GM19240 (cell line): ENCODE measurements around the gene INCENP.
"Not testable (repeated sequence)": the region's sequence is repeated elsewhere in the genome, so short reads cannot be mapped to it uniquely, and the experiment has no call there.

Experiments used
- DNase-seq: peaks from one replicate; pipeline ENCODE4 v3.0.0; 2011; ENCODE audit warnings: low spot score; ENCODE audit not compliant: insufficient read length

The INCENP gene

DNA sequence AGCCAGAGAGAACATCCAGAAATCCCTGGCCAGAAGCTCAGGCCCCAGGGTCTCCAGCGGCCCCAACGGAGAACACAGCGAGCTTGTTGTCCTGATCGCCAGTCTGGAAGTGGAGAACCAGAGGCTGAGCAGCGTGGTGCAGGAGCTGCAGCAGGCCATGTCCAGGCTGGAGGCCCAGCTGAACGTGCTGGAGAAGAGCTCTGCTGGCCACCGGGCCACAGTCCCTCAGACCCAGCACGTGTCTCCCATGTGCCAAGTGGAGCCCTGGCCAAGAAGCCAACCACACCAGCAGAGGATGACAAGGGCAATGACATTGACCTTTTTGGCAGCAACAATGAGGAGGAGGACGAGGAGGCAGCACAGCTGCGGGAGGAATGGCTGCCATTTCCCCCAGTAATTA lies 45.6 kb downstream of the INCENP start:
- no peak for DNase-seq

DNA sequence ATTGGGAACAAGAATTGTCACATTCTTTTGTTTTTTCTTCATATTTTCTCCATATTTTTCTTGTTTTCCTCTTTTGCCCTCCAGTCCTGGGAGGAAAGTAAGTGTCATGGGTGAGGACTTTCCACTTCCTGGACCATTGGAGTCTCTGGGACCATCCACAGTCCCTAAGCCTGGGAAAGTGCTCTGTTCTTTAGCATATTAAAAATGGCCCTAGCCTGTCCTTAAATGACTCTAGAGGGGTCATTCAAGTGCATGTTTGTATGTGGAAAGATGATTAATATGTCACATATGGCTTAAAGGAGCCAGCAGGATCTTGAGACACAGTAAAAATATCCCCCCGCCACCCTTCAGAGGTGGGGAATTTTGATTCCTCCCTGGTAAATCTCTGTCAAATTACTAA lies 46.1 kb downstream of the INCENP start:
- no peak for DNase-seq

DNA sequence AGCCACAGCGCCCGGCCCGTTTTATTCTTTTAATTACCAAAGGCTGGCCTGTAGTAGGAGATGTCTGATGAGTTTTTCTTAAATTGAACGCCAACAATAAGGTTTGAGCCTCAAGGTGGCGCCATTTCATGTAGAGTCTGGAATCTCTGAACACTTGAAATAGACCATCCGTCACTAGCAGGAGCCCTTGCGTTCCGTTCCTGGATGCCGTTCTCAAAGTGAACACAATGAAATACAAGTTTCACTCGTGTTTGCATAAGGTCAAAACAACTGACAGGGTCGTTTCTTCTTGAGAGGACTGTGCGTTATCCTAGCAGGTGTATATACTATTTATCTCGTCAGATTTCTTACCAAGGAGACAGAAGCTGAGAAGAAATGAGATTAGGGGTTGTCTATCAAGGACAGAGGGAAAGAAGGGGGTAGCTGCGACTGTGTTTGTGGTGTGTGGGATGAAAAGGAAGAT lies 47.5 kb downstream of the INCENP start:
- DNase-seq: no peak

DNA sequence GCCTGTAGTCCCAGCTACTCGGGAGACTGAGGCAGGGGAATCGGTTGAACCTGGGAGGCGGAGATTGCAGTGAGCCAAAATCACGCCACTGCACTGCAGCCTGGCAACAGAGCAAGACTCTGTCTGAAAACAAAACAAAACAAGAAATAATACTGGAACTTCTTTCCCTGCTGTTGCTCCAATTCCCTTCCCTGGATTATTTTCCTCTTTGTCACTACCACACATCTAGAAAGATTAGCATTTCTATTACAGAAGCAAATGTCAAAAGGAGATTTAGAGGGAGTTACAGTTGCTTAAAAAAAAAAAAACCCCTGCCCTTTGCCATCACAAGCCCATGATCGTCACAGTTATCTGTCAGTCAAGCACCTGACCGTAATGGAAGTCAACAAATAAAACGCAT lies 48.5 kb downstream of the INCENP start:
- no peak for DNase-seq

DNA sequence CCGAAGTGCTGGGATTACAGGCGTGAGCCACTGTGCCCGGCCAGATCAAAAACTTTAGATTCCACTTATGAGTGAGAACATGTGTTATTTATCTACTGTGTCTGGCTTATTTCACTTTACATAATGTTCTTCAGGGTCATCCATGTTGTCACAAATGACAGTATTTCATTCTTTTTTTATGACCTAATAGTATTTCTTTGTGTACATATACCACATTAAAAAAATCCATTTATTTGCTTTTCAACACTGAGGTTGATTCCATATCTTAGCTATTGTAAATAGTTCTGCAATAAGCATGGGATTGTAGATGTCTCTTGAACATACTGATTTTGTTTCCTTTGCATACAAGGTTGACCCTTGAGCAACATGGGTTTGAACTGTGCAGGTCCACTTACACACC lies 53.0 kb downstream of the INCENP start:
- DNase-seq: no peak

DNA sequence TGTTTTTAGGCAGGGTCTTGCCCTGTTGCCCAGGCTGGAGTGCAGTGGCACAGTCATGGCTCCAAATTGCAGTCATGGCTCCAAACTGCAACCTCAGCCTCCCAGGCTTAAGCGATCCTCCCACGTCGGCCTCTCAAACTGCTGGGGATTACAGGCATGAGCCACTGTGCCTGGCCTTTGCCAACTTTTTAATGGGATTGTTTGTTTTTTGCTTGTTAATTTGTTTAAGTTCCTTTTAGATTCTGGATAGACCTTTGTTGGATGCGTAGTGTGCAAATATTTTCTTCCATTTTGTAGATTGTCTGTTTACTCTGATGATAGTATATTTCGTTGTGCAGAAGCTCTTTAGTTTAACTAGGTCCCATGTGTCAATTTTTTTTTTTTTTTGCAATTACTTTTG lies 56.2 kb downstream of the INCENP start:
- DNase-seq: no peak

DNA sequence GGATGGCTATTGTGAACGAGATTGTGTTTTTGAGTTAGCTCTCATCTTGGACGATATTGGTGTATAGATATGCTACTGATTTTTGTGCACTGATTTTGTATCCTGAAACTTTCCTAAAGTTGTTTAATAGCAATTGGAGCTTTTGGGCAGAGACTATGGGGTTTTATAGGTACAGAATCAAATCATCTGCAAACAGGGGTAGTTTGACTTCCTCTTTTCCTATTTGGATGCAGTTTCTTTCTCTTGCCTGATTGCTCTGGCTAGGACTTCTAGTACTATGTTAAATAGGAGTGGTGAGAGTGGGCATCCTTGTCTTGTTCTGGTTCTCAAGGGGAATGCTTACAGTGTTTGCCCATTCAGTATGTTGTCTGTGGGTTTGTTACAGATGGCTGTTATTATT lies 57.3 kb downstream of the INCENP start:
- no peak for DNase-seq

DNA sequence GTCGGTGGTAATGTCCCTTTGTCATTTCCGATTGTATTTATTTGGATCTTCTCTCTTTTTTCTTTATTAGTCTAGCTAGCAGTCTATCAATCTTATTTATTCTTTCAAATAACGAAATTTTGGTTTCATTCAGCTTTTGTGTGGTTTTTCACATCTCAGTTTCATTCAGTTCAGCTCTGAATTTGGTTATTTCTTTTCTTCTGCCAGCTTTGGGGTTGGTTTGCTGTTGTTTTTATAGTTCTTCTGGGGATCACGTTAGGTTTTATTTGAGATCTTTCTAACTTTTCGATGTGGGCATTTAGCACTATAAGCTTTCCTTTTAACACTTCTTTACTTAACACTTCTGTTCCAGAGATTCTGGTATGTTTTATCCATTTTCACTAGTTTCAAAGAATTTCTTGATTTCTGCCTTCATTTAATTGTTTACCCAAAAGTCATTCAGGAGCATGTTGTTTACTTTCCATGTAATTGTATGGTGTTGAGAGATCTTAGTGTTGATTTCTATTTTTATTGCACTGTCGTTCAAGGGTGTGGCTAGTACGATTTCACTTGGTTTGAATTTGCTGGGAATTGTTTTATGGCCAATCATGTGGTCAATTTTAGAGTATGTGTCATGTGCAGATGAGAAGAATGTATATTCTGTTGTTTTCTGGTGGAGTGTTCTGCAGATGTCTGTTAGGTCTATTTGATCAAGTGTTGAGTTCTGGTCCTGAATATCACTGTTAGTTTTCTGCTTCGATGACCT lies 58.5 kb downstream of the INCENP start:
- no peak for DNase-seq

DNA sequence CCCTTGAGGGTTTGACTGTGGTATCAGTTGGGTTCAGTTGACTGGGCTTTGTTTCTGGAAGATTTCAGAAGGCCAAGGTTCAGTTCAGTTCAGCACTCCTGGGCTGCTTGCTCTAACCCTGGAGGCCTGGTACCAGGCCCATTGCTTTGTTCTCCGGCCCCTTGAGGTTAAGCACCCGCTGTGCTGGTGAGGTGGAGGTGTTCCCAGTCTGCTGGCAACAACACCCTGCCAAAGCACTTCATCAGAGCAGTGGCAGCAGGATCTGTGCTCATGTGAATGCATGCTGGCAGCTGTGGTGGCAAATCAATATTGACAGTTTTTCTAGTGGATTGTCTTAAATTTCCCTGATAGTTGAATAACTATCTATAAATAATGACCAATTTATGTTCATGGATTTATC lies 62.4 kb downstream of the INCENP start:
- DNase-seq: no peak

DNA sequence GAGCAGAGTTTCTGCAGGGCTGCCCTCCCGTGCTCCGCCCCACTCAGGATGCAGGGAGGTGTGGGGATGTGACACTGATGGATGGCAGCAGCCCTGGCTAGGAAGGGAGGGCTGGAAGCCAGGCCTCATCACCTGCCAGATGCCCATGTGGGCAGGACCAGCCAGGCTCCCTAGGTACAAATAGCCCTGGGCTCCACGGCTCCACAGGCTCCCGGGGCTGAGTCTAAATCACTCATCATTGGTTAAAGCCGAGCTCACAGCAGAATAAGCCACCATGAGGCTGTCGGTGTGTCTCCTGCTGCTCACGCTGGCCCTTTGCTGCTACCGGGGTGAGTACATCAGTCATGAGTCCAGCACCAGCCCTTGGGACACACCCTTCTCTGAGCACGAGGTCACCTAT lies 66.2 kb downstream of the INCENP start, which contains the start of gene SCGB1D1:
Gene SCGB1D1 (plus strand): TSS at position 206 of the 400 bp plus-strand sequence. CDS start 69 bp downstream, at position 275.
- no peak for DNase-seq

DNA sequence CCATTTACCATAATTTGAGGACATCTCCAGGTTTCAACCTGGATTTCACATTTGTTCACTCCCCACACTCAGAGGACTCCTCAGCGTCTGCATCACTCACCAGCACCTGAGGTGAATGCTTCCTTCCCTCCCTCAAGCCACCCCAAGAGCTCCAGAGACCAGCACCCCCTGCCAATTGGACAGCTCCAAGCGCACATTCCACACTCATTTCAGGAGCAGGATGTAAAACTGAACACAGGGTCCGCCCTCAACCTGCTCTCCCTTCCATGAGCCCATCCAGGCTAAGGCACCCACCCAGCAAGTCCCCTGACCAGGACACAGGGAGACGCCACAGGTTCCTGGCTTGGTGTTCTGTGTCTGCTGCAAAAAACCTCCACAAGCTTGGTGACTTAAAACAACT lies 70.1 kb downstream of the INCENP start:
- DNase-seq: no peak

DNA sequence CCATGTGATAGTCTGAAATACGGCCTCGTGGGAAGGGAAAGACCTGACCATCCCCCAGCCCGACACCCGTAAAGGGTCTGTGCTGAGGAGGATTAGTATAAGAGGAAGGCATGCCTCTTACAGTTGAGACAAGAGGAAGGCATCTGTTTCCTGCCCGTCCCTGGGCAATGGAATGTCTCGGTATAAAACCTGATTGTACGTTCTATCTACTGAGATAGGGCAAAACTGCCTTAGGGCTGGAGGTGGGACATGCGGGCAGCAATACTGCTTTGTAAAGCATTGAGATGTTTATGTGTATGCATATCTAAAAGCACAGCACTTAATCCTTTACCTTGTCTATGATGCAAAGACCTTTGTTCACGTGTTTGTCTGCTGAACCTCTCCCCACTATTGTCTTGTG lies 71.2 kb downstream of the INCENP start:
- DNase-seq: not testable (repeated sequence)

DNA sequence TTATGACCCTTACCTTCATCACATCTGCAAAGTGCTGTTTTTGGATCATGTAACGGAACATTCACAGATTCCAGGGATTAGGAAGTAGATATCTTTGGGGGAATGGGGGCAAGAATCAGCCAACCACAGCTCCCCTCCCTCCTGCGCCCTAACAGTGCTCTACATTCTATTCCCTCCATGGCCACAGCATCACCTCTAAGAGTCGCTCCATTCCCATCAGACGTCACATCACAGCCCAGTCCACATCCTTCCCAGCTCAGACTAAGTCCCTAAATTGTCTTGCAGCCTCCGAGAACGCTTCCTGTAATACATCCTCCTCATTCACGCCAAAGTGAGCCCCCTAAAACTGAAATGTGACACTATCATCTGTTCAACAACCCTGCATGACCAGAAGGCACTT lies 72.1 kb downstream of the INCENP start:
- DNase-seq: no peak

DNA sequence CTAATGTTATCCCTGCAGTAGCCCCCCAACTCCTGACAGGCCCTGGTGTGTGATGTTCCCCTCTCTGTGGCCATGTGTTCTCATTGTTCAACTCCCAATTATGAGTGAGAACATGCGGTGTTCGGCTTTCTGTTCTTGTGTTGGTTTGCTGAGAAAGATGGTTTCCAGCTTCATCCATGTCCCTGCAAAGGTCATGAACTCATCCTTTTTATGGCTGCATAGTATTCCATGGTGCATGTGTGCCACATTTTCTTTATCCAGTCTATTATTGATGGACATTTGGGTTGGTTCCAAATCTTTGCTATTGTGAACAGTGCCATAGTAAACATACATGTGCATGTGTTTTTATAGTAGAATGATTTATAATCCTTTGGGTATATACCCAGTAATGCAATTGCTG lies 73.6 kb downstream of the INCENP start:
- not testable (repeated sequence) for DNase-seq

DNA sequence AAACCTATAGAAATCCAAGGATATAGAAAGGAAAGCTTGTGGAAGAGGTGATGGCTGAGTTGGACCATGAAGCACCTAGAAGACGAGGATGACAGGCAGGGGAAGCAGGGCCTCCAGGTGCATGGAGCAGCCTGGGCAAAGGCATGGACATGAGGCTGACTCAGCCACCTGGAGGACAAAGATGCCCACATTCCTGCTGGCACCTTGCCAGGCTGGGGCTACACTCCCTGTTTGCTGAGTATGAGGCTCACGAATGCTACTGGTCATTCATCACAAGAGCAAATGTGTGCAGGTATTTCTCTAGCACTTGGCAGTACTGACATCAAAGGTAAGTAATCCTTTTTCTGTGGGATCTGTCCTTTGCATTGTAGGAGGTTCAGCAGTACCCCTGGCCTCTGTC lies 77.6 kb downstream of the INCENP start:
- no peak for DNase-seq
